HL-60 (cell line): ENCODE data around the gene NOXO1.

Source experiments
- CTCF ChIP-seq: IDR thresholded peaks from one replicate; pipeline ENCODE4 v1.5.1; 2011; ENCODE audit warnings: low read length, control low read depth, inconsistent platforms; ENCODE audit not compliant: insufficient read depth
- POLR2AphosphoS5 ChIP-seq: IDR thresholded peaks from 2 replicates; pipeline ENCODE4 v1.6.1; 2012; ENCODE audit warnings: low read depth
- REST ChIP-seq: IDR thresholded peaks from 2 replicates; pipeline ENCODE4 v1.6.1; 2012; ENCODE audit warnings: low read depth; ENCODE audit not compliant: insufficient replicate concordance

- TF ChIP-seq CTCF = no peak
- no peak for TF ChIP-seq REST
- no peak for TF ChIP-seq POLR2AphosphoS5
Observed at GRCh38 chr16:1998852-1999801, 17.9 kb upstream of the NOXO1 start.
